K562 (cell line): ENCODE results near the gene IQCK. TPM values are rescaled to one million over a fixed set of nuclear protein-coding genes. Genes with fewer than 3 reads are reported as not detected.

Source experiments
- ATAC-seq: fragments of 200-7000 bp; cut with Tn5 transposase; 3 replicates; pipeline ENCODE4 v1.9.1; 2020; ENCODE audit warnings: moderate library complexity
- BruUV-seq: library from RNA; stranded (reverse); fragments of 400-500 nt; replicated peaks from 2 replicates; lab custom pipeline; 2021; lab: Mats Ljungman, UMichigan
- CTCF ChIA-PET: fragments of 300-600 bp; formaldehyde crosslinking; extraction: SDS; loops from one replicate; lab custom pipeline; 2021; ENCODE audit warnings: low intra/inter-chr PET ratio; lab: Yijun Ruan, JAX
- POLR2A ChIA-PET: fragments of 300-600, 350-650 bp; sonication (Branson Sonifier 250); formaldehyde crosslinking; extraction: SDS; loops from one replicate; lab custom pipeline; 2021; ENCODE audit warnings: antibody characterized with exemption, inconsistent platforms; lab: Yijun Ruan, JAX
- DNase-seq, 4 experiments: peaks; one replicate each; pipeline versions ENCODE4 v3.0.0 to v3.0.0-alpha.2; 2011 to 2018; ENCODE audit warnings: low spot score in 3 of 4, mixed read lengths in 3 of 4; ENCODE audit errors: extremely low read depth in 1 of 4
- FAIRE-seq: peaks from 2 replicates; lab custom pipeline; 2011; peaks lifted over from hg19 to GRCh38; lab: Jason Lieb, UNC
- H2AFZ ChIP-seq: 2 replicates; pipeline ENCODE4 v1.6.0; 2011; ENCODE audit warnings: low read depth, low read length, control low read depth, inconsistent platforms
- H3K27ac ChIP-seq: fragments of 200-600 bp; 3 replicates; pipeline ENCODE4 v1.8.0; 2011; ENCODE audit warnings: low read depth, mild to moderate bottlenecking, control low read depth, inconsistent platforms, low read length, moderate library complexity, mixed read lengths; ENCODE audit errors: extremely low read depth
- H3K27me3 ChIP-seq, 2 experiments: fragments of 300-600 bp in 1 of 2; 2 replicates in 1 of 2; 3 replicates in 1 of 2; pipeline versions ENCODE4 v1.6.0 to v1.8.0; 2011; ENCODE audit warnings: inconsistent platforms in 2 of 2, low read length in 2 of 2, mild to moderate bottlenecking in 1 of 2, mixed read lengths in 1 of 2, moderate library complexity in 1 of 2; ENCODE audit not compliant: control insufficient read depth in 2 of 2, insufficient read depth in 2 of 2
- H3K36me3 ChIP-seq: fragments of 300-600 bp; 3 replicates; pipeline ENCODE4 v1.8.0; 2011; ENCODE audit warnings: mild to moderate bottlenecking, low read length, inconsistent platforms; ENCODE audit not compliant: control insufficient read depth, insufficient read depth
- H3K4me1 ChIP-seq, 2 experiments: fragments of 200-600 bp in 1 of 2; replicated peaks in 1 of 2; 2 replicates in 1 of 2; 3 replicates in 1 of 2; pipeline versions ENCODE4 v1.5.1 to v1.8.0; 2011; ENCODE audit warnings: inconsistent platforms in 2 of 2, low read length in 2 of 2, mild to moderate bottlenecking in 1 of 2, mixed read lengths in 1 of 2, moderate library complexity in 1 of 2; ENCODE audit not compliant: control insufficient read depth in 2 of 2, insufficient read depth in 2 of 2
- H3K4me2 ChIP-seq: 2 replicates; pipeline ENCODE4 v1.6.1; 2011; ENCODE audit warnings: low read length, control low read depth, inconsistent platforms, mixed read lengths; ENCODE audit not compliant: insufficient read depth
- H3K4me3 ChIP-seq: fragments of 200-600 bp; sonication (generic), shearing (Covaris generic); 2 replicates; pipeline ENCODE4 v1.5.1; 2016; ENCODE audit warnings: control low read depth, inconsistent platforms
- H3K79me2 ChIP-seq: fragments of 200-600 bp; 3 replicates; pipeline ENCODE4 v1.8.0; 2011; ENCODE audit warnings: low read length, inconsistent platforms; ENCODE audit not compliant: control insufficient read depth, insufficient read depth
- H3K9ac ChIP-seq, 2 experiments: 2 replicates each; pipeline versions ENCODE4 v1.6.0 to v1.6.1; 2011; ENCODE audit warnings: low read depth in 2 of 2, low read length in 2 of 2, control low read depth in 1 of 2, inconsistent platforms in 1 of 2, mild to moderate bottlenecking in 1 of 2, mixed read lengths in 1 of 2; ENCODE audit not compliant: insufficient read depth in 1 of 2
- H3K9me1 ChIP-seq: one replicate; pipeline ENCODE4 v1.6.0; 2011; ENCODE audit warnings: inconsistent platforms, mild to moderate bottlenecking, low read length, moderate library complexity; ENCODE audit not compliant: control insufficient read depth, insufficient read depth
- H3K9me3 ChIP-seq: replicated peaks from 2 replicates; pipeline ENCODE4 v1.5.1; 2011; ENCODE audit warnings: low read depth, low read length, inconsistent platforms; ENCODE audit not compliant: control insufficient read depth, insufficient read depth
- H4K20me1 ChIP-seq: replicated peaks from 2 replicates; pipeline ENCODE4 v1.6.1; 2011; ENCODE audit warnings: low read length, inconsistent platforms, mixed read lengths; ENCODE audit not compliant: control insufficient read depth, insufficient read depth
- ATF2 ChIP-seq: sonication (generic); formaldehyde crosslinking; IDR thresholded peaks from 2 replicates; pipeline ENCODE4 v1.8.1; 2022; ENCODE audit warnings: missing genetic modification reagents
- EGR1 ChIP-seq: fragments of 450-650 bp; conservative IDR thresholded peaks from 2 replicates; pipeline ENCODE4 v1.6.1; 2017; ENCODE audit warnings: mild to moderate bottlenecking
- ERF ChIP-seq: fragments of 450-650 bp; formaldehyde crosslinking; IDR thresholded peaks from 2 replicates; pipeline ENCODE4 v1.4.0; 2020; ENCODE audit warnings: mild to moderate bottlenecking, mixed read lengths
- HNRNPK ChIP-seq: fragments of 200-400 bp; formaldehyde crosslinking; IDR thresholded peaks from one replicate; pipeline ENCODE4 v1.6.1; 2018; ENCODE audit warnings: mild to moderate bottlenecking, low read depth, low read length; ENCODE audit not compliant: poor library complexity, severe bottlenecking
- HNRNPLL ChIP-seq: fragments of 200-400 bp; formaldehyde crosslinking; IDR thresholded peaks from 2 replicates; pipeline ENCODE4 v1.6.1; 2017; ENCODE audit warnings: low read length, low read depth, mild to moderate bottlenecking; ENCODE audit not compliant: poor library complexity, severe bottlenecking
- SMARCE1 ChIP-seq: fragments of 450-650 bp; IDR thresholded peaks from 2 replicates; pipeline ENCODE4 v1.7.1; 2016; ENCODE audit warnings: mild to moderate bottlenecking
- TFAM ChIP-seq: fragments of 250-450 bp; sonication (Bioruptor Pico); conservative IDR thresholded peaks from 2 replicates; pipeline ENCODE4 v1.5.0; 2021; ENCODE audit warnings: mild to moderate bottlenecking, moderate library complexity
- ZEB2 ChIP-seq: fragments of 450-650 bp; IDR thresholded peaks from 2 replicates; pipeline ENCODE4 v1.6.1; 2016
- ZNF77 ChIP-seq: fragments of 250-450 bp; sonication (Bioruptor Pico); IDR thresholded peaks from 2 replicates; pipeline ENCODE4 v1.5.0; 2020
- WGBS: fragments of 100-300 bp; shearing (Covaris generic); methylation state at CpG from one replicate; pipeline ENCODE4 v1.1.6; 2016; ENCODE audit warnings: low coverage, mixed read lengths; ENCODE audit not compliant: insufficient coverage; ENCODE audit errors: missing lambda C conversion rate; 5-methylcytosine and 5-hydroxymethylcytosine counted together
- in situ Hi-C: fragments of 300-500 bp; cut with MboI; formaldehyde crosslinking; loops from 4 replicates; pipeline ENCODE4 v1.15.0; 2018; ENCODE audit warnings: inconsistent platforms, mixed read lengths
- intact Hi-C: fragments of 100-400 bp; cut with micrococcal nuclease; formaldehyde crosslinking; loops from 2 replicates; pipeline ENCODE4 v1.14.2; 2022
- polyA plus RNA-seq, 8 experiments: library from polyadenylated mRNA; depleted of rRNA in 4 of 8; stranded (reverse) in 5 of 8; unstranded in 3 of 8; fragments of >200 nt; fragmentation: Nextera tagmentation in 2 of 8; fragmentation: Illumina TruSeq in 1 of 8; extraction: Ambion mirVana in 2 of 8; extraction: Trizol in 1 of 8; gene quantifications; 2 replicates each; pipeline versions ENCODE4 v1.2.1 to v1.2.3, GENCODE V29; 2011 to 2014; ENCODE audit warnings: inconsistent platforms in 1 of 8, missing spikeins in 1 of 8
- total RNA-seq, 7 experiments: library from RNA; depleted of rRNA in 6 of 7; stranded (reverse); fragments of >200 nt in 6 of 7; fragmentation: Illumina TruSeq in 2 of 7; extraction: Trizol in 2 of 7; gene quantifications; 2 replicates each; pipeline versions ENCODE4 v1.2.1 to v1.2.3, GENCODE V29; 2011 to 2021; ENCODE audit warnings: low replicate concordance in 1 of 7

Gene IQCK
- total and polyA plus RNA-seq, 9 of the 15 experiments (the other 6 are each of a cell fraction or from before 2014, with no cell fraction given), result 5.2 to 12.2 (median 7.3) TPM

- H3K4me2 ChIP-seq, result no peak overlapping the region
- CTCF ChIA-PET, result no interaction called here
- ATAC-seq, result no peak
- no peaks in the 10 kb centered on the region for H3K9me1 ChIP-seq
- no TSS peak for BruUV-seq
- no peaks in the 10 kb centered on the region for H3K4me1 ChIP-seq
- no peaks in the 10 kb centered on the region for H3K79me2 ChIP-seq
- DNase-seq, result no peak
- POLR2A ChIA-PET, result no interaction called here
- H4K20me1 ChIP-seq, result no peaks in the 10 kb centered on the region
- no peak for TF ChIP-seq SMARCE1
- no peak for TF ChIP-seq HNRNPK
- TF ChIP-seq TFAM, result no peak
- H3K9me3 ChIP-seq, result no peaks in the 10 kb centered on the region
- in situ Hi-C loops (no loop called here), intact Hi-C loops (no loop called here)
- H3K9ac ChIP-seq, result no peak overlapping the region
- WGBS, result 27% methylated on average over 10 of the region's 10 CpGs
- H3K4me3 ChIP-seq, result no peak overlapping the region
- H2AFZ ChIP-seq, result no peak overlapping the region
- H3K27me3 ChIP-seq, result peaks cover 9 to 20% of the 10 kb centered on the region in 2 experiments; a peak in 3 of 5 replicates
- FAIRE-seq, result no peak
- no peak overlapping the region for H3K27ac ChIP-seq
- H3K36me3 ChIP-seq, result no peaks in the 10 kb centered on the region
Observed at GRCh38 chr16:19856120-19856519, 138.0 kb downstream of the IQCK start.

- Histone ChIP-seq H3K27me3 (peaks cover 9 to 17% of the 10 kb centered on the region in 2 experiments; a peak in 3 of 5 replicates), H3K4me2 (no peak overlapping the region), H3K27ac (no peak overlapping the region), H3K9me3 (no peaks in the 10 kb centered on the region), H3K4me1 (no peaks in the 10 kb centered on the region), H3K4me3 (no peak overlapping the region), H3K9ac (no peak overlapping the region), H2AFZ (peak overlapping the region; percentile 38; the same call in 1 of the 2 replicates), H3K79me2 (no peaks in the 10 kb centered on the region), H3K9me1 (no peaks in the 10 kb centered on the region), H3K36me3 (no peaks in the 10 kb centered on the region), H4K20me1 (no peaks in the 10 kb centered on the region)
- in situ Hi-C loops (no loop called here), intact Hi-C loops (no loop called here)
- FAIRE-seq (no peak), DNase-seq (no peak), ATAC-seq (no peak)
- 16% methylated on average over 14 of the region's 16 CpGs for WGBS
- TF ChIP-seq ZEB2 (no peak), EGR1 (peak; percentile 39), ATF2 (CRISPR knock-in tag) (no peak), HNRNPLL (no peak), ZNF77 (CRISPR knock-in tag) (no peak), ERF (no peak)
- ChIA-PET POLR2A (interaction anchor here (1.0 to 1.6 kb wide), 2 partner anchors 9 to 17 kb away, joined by 4 to 5 read pairs; no protein-coding TSS in a partner anchor), CTCF (no interaction called here)
- no TSS peak for BruUV-seq
Observed at GRCh38 chr16:19857593-19858339, 139.7 kb downstream of the IQCK start.
